Karpas-422 (cell line): ENCODE data around the gene ITGAL. TPM values are rescaled to one million over a fixed set of nuclear protein-coding genes. Genes with fewer than 3 reads are reported as not detected.
A peak's percentile ranks its signal among the peaks of the same experiment; 100 is the strongest.
"Not testable (repeated sequence)": the region's sequence is repeated elsewhere in the genome, so short reads cannot be mapped to it uniquely, and the experiment has no call there.

Experiments
- DNase-seq: peaks from one replicate; pipeline ENCODE4 v3.0.0-alpha.2; 2015
- H2AFZ ChIP-seq: fragments of 200-600 bp; sonication (generic); 2 replicates; pipeline ENCODE4 v1.6.1; 2014; ENCODE audit warnings: antibody characterized with exemption, low read length, mixed read lengths
- H3K27ac ChIP-seq: fragments of 200-600 bp; sonication (generic); 2 replicates; pipeline ENCODE4 v1.5.1; 2014; ENCODE audit warnings: mild to moderate bottlenecking, low read length, moderate library complexity
- H3K27me3 ChIP-seq: fragments of 200-600 bp; sonication (generic); 2 replicates; pipeline ENCODE4 v1.6.1; 2014; ENCODE audit warnings: low read length, mixed read lengths
- H3K36me3 ChIP-seq: fragments of 200-600 bp; sonication (generic); 2 replicates; pipeline ENCODE4 v1.6.1; 2014; ENCODE audit warnings: low read length, mixed read lengths; ENCODE audit not compliant: insufficient read depth
- H3K4me1 ChIP-seq: fragments of 200-600 bp; sonication (generic); 2 replicates; pipeline ENCODE4 v1.6.1; 2014; ENCODE audit warnings: mild to moderate bottlenecking, low read length, mixed read lengths
- H3K4me2 ChIP-seq: fragments of 200-600 bp; sonication (generic); 2 replicates; pipeline ENCODE4 v1.6.1; 2014; ENCODE audit warnings: low read length, low read depth, mild to moderate bottlenecking; ENCODE audit not compliant: poor library complexity, severe bottlenecking
- H3K4me3 ChIP-seq: fragments of 200-600 bp; sonication (generic); 2 replicates; pipeline ENCODE4 v1.5.1; 2014; ENCODE audit warnings: mild to moderate bottlenecking, antibody characterized with exemption, low read length, mixed read lengths
- H3K79me2 ChIP-seq: fragments of 200-600 bp; sonication (generic); 2 replicates; pipeline ENCODE4 v1.6.1; 2014; ENCODE audit warnings: mild to moderate bottlenecking, low read length, mixed read lengths
- H3K9ac ChIP-seq: fragments of 200-600 bp; sonication (generic); 2 replicates; pipeline ENCODE4 v1.6.0; 2014; ENCODE audit warnings: low read length
- H3K9me2 ChIP-seq: fragments of 200-600 bp; sonication (generic), shearing (Covaris generic); replicated peaks from 2 replicates; pipeline ENCODE4 v1.6.0; 2014; ENCODE audit warnings: mild to moderate bottlenecking, low read length, moderate library complexity; ENCODE audit not compliant: insufficient read depth
- H3K9me3 ChIP-seq: fragments of 300-700, 200-600 bp; sonication (generic); 2 replicates; pipeline ENCODE4 v1.6.1; 2014; ENCODE audit warnings: low read length, mixed read lengths
- H4K20me1 ChIP-seq: fragments of 200-600 bp; sonication (generic); 2 replicates; pipeline ENCODE4 v1.6.1; 2014; ENCODE audit warnings: mild to moderate bottlenecking, antibody characterized with exemption, low read length, low read depth; ENCODE audit not compliant: insufficient read depth
- total RNA-seq: library from RNA; depleted of rRNA; stranded (reverse); fragments of >200 nt; shearing (Covaris generic); gene quantifications from 2 replicates; pipeline ENCODE4 v1.2.3, GENCODE V29; 2014; ENCODE audit warnings: low replicate concordance

Gene ITGAL
- total RNA-seq, 1 experiment from 2014 or later: 0.07 TPM

DNA sequence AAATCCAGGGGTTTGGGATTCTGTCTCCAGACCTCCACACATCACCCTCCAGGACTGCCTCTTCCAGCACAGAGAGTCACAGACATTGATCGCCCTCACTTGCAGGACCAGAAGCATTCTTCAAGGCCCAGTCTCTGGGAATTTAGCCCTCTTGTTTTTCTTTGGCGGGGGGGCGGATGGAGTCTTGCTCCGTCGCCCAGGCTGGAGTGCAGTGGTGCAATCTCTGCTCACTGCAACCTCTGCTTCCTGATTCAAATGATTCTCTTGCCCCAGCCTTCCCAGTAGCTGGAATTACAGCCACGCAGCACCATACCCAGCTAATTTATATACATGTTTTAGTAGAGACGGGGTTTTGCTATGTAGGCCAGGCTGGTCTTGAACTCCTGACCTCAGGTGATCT lies 8.5 kb upstream of the ITGAL start:
- Histone ChIP-seq H3K9me2 (no peaks in the 10 kb centered on the region), H3K9me3 (no peaks in the 10 kb centered on the region), H3K79me2 (no peaks in the 10 kb centered on the region), H3K4me2 (no peak overlapping the region), H3K4me1 (peaks cover 13% of the 10 kb centered on the region), H3K9ac (no peak overlapping the region), H2AFZ (no peak overlapping the region), H3K4me3 (no peak overlapping the region), H3K36me3 (no peaks in the 10 kb centered on the region), H3K27me3 (no peaks in the 10 kb centered on the region), H3K27ac (no peak overlapping the region), H4K20me1 (no peaks in the 10 kb centered on the region)
- DNase-seq: no peak

DNA sequence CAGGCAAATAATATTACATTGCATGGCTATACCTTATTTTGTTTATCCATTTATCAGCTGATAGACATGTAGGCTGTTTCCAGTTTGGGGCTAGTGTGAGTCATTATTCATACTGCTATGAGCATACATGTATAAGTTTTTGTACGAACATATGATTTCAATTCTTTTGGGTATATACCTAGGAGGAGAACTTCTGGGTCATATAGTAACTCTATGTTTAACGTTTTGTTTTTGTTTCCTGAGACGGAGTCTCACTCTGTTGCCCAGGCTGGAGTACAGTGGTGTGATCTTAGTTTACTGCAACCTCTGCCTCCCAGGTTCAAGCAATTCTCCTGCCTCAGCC lies 2.4 kb upstream of the ITGAL start:
- H3K27me3 ChIP-seq: no peaks in the 10 kb centered on the region
- H3K9me2 ChIP-seq: no peaks in the 10 kb centered on the region
- no peaks in the 10 kb centered on the region for H4K20me1 ChIP-seq
- H3K4me3 ChIP-seq: no peak overlapping the region
- no peak overlapping the region for H3K4me2 ChIP-seq
- H3K79me2 ChIP-seq: no peaks in the 10 kb centered on the region
- no peak overlapping the region for H3K9ac ChIP-seq
- H3K4me1 ChIP-seq: peaks cover 33% of the 10 kb centered on the region
- H3K9me3 ChIP-seq: no peaks in the 10 kb centered on the region
- no peak for DNase-seq
- H3K36me3 ChIP-seq: no peaks in the 10 kb centered on the region
- no peak overlapping the region for H2AFZ ChIP-seq
- H3K27ac ChIP-seq: no peak overlapping the region

DNA sequence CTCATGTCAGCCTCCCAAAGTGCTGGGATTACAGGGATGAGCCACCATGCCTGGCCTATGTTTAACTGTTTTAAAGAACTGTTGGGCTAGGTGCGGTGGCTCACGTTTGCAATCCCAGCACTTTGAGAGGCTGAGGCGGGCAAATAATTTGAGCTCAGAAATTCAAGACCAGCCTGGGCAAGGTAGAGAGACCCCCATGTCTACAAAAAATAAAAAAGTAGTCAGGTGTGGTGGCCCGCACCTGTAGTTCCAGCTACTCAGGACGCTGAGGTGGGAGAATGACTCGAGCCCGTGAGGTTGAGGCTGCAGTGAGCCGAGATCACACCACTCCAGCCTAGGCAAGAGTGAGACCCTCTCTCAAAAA lies 1.9 kb upstream of the ITGAL start:
- H3K9me2 ChIP-seq: no peaks in the 10 kb centered on the region
- H3K27me3 ChIP-seq: no peaks in the 10 kb centered on the region
- H3K79me2 ChIP-seq: no peaks in the 10 kb centered on the region
- peak overlapping the region; percentile 60 for H3K4me2 ChIP-seq
- H4K20me1 ChIP-seq: no peaks in the 10 kb centered on the region
- no peak overlapping the region for H3K9ac ChIP-seq
- H3K4me3 ChIP-seq: no peak overlapping the region
- H3K9me3 ChIP-seq: no peaks in the 10 kb centered on the region
- H3K36me3 ChIP-seq: no peaks in the 10 kb centered on the region
- 0 out of 2 replicates have a peak overlapping the region, but pooled peaks have one; percentile 69 for H2AFZ ChIP-seq
- no peak for DNase-seq
- H3K27ac ChIP-seq: no peak overlapping the region
- H3K4me1 ChIP-seq: peaks cover 33% of the 10 kb centered on the region

DNA sequence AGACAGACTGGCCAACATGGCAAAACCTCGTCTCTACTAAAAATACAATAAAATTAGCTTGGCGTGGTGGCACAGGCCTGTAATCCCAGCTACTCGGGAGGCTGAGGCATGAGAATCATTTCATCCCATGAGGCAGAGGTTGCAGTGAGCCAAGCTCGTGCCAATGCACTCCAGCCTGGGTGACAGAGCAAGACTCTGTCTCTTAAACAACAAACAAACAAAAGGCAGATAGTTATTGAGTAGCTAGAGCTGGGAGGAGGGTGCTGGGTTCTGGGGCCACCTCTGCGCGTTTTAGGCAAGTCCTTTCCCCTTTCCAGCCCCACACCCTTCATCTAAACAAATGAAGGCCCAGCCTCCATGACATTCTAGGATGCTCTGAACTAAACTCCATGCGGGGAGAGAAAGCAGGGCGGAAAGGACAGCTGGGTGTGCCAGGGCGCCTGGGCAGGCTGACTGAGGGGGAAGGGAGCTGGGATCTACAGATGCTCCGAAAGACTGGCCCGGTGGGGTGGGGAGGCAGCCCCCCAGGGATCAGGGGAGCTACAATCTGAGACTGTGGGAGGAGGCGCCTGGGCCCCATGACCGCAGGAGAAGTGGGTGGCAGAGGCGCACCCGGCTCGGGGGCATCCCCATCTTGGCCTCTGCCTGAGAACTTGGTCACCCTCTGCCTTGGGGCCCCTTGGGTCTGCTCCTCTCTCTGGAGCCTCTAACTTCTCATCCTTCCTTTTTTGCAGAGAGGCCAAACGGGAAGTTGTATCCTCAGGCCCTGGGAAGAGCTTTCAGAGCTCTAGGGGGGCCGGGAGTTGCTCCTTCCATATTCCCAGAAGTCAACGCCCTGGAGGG lies 910 bp downstream of the ITGAL start:
- DNase-seq: no peak
- H3K79me2 ChIP-seq: no peaks in the 10 kb centered on the region
- no peak overlapping the region for H3K27ac ChIP-seq
- no peaks in the 10 kb centered on the region for H3K27me3 ChIP-seq
- H4K20me1 ChIP-seq: no peaks in the 10 kb centered on the region
- H3K4me1 ChIP-seq: peaks cover 33% of the 10 kb centered on the region
- no peaks in the 10 kb centered on the region for H3K9me3 ChIP-seq
- H3K9ac ChIP-seq: no peak overlapping the region
- no peak overlapping the region for H2AFZ ChIP-seq
- H3K9me2 ChIP-seq: no peaks in the 10 kb centered on the region
- H3K4me3 ChIP-seq: no peak overlapping the region
- H3K36me3 ChIP-seq: no peaks in the 10 kb centered on the region
- no peak overlapping the region for H3K4me2 ChIP-seq

DNA sequence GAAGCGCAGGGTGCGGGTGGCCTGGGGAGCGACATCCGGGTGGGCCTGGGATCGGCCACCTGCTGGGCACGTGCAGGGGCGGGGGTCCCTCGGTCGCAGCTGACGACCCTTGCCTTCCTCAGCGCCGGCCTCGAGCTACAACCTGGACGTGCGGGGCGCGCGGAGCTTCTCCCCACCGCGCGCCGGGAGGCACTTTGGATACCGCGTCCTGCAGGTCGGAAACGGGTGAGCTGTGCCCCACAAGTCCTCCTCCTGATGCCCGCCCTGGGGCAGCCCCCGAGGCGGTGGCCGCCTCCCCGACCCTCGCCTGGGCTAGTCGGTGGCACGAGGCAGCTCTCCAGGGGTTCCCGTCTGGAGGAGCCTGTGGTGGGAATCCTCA lies 1.5 kb downstream of the ITGAL start:
- Histone ChIP-seq H3K36me3 (no peaks in the 10 kb centered on the region), H3K4me3 (no peak overlapping the region), H3K4me1 (peaks cover 34% of the 10 kb centered on the region), H3K9me3 (no peaks in the 10 kb centered on the region), H3K4me2 (no peak overlapping the region), H3K27ac (no peak overlapping the region), H3K27me3 (no peaks in the 10 kb centered on the region), H4K20me1 (no peaks in the 10 kb centered on the region), H3K9ac (no peak overlapping the region), H2AFZ (no peak overlapping the region), H3K9me2 (no peaks in the 10 kb centered on the region), H3K79me2 (no peaks in the 10 kb centered on the region)
- DNase-seq: no peak

DNA sequence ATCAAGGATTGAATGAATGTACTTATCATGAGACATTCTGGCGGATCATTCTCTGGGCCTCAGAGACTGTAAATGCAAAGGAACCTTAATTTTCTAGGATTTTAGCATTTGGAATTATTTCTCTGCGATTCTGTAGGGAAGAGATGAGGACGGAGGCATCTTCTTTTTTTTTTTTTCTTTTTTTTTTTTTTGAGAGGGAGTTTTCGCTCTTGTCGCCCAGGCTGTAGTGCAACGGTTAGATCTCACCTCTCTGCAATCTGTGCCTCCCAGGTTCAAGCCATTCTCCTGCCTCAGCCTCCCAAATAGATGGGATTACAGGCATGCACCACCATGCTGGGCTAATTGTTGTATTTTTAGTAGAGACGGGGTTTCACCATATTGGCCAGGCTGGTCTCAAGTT lies 2.1 kb downstream of the ITGAL start:
- H3K9me3 ChIP-seq: no peaks in the 10 kb centered on the region
- no peaks in the 10 kb centered on the region for H3K79me2 ChIP-seq
- DNase-seq: no peak

DNA sequence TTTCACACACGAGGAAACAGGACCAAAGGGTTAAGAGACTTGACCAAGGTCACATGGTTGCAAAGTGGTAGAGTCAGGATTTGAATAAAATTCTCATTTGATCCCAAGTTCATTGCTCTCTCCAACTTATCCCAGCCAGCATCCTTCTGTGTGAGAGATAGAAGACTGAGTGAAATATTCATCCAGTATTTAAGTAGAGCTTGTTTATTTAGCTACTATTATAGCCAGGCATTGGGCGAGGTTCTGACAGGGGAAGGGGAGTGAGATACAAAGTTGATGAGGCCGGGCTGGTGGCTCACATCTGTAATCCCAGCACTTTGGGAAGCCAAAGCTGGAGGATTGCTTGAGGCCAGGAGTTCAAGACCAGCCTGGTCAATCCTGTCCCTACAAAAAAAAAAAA lies 4.4 kb downstream of the ITGAL start:
- H3K79me2 ChIP-seq: no peaks in the 10 kb centered on the region

More for the DNA sequence above, 2.1 kb downstream of the ITGAL start:
- H3K9ac ChIP-seq: no peak overlapping the region
- no peaks in the 10 kb centered on the region for H4K20me1 ChIP-seq
- H3K27ac ChIP-seq: no peak overlapping the region
- no peak overlapping the region for H3K4me3 ChIP-seq
- no peak overlapping the region for H2AFZ ChIP-seq
- H3K36me3 ChIP-seq: no peaks in the 10 kb centered on the region
- H3K4me2 ChIP-seq: no peak overlapping the region
- H3K4me1 ChIP-seq: peaks cover 33% of the 10 kb centered on the region
- H3K9me2 ChIP-seq: no peaks in the 10 kb centered on the region
- H3K27me3 ChIP-seq: no peaks in the 10 kb centered on the region

DNA sequence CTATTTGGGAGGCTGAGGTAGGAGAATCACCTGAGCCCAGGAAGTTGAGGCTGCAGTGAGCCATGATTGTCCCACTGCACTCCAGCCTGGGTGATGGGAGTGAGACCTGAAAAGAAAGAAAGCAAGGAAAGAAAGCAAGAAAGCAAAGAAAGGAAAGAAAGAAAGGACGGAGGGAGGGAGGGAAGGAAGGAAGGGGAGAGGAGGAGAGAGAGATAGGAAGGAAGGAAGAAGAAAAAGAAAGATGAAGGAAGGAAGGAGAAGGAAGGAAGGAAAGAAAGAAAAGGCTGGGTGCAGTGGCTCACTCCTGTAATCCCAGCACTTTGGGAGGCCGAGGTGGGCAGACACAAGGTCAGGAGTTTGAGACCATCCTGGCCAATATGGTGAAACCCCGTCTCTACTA lies 5.2 kb downstream of the ITGAL start:
- not testable (repeated sequence) for H3K9me3 ChIP-seq, H3K4me3 ChIP-seq, H3K9ac ChIP-seq, H3K27me3 ChIP-seq, H3K79me2 ChIP-seq, H2AFZ ChIP-seq, DNase-seq, H3K4me2 ChIP-seq, H3K9me2 ChIP-seq, H3K4me1 ChIP-seq, H4K20me1 ChIP-seq, H3K36me3 ChIP-seq, H3K27ac ChIP-seq

More for the DNA sequence above, 4.4 kb downstream of the ITGAL start:
- no peaks in the 10 kb centered on the region for H3K36me3 ChIP-seq
- no peak overlapping the region for H3K9ac ChIP-seq
- no peak overlapping the region for H3K4me3 ChIP-seq
- H2AFZ ChIP-seq: no peak overlapping the region
- H3K9me3 ChIP-seq: no peaks in the 10 kb centered on the region
- H3K27ac ChIP-seq: no peak overlapping the region
- H3K9me2 ChIP-seq: no peaks in the 10 kb centered on the region
- DNase-seq: no peak
- peaks cover 11% of the 10 kb centered on the region for H3K4me1 ChIP-seq
- no peaks in the 10 kb centered on the region for H3K27me3 ChIP-seq
- H3K4me2 ChIP-seq: no peak overlapping the region
- H4K20me1 ChIP-seq: no peaks in the 10 kb centered on the region
